IPS-NIHi7 (cell line): Measurements from ENCODE around the gene OSBPL3.

Experiments used
- DNase-seq: peaks from one replicate; pipeline ENCODE4 v3.0.0; 2012; ENCODE audit warnings: mixed read lengths; ENCODE audit errors: extremely low spot score

OSBPL3 gene

GRCh38 chr7:24979470-24979862 is 512 bp downstream of the OSBPL3 start:
- DNase-seq = peak; percentile 59

- no peak for DNase-seq
These were observed 1.0 kb downstream of the OSBPL3 start for GRCh38 chr7:24978843-24979469.

- no peak for DNase-seq
These were observed 4.2 kb downstream of the OSBPL3 start for GRCh38 chr7:24975644-24976260.

GRCh38 chr7:24975172-24975571 is 4.8 kb downstream of the OSBPL3 start:
- DNase-seq = no peak

- DNase-seq = no peak
These were observed 5.7 kb downstream of the OSBPL3 start for GRCh38 chr7:24974026-24974832.

- no peak for DNase-seq
These were observed 7.0 kb downstream of the OSBPL3 start for GRCh38 chr7:24972991-24973390.

- no peak for DNase-seq
These were observed 7.9 kb downstream of the OSBPL3 start for GRCh38 chr7:24972166-24972477.

- peak; percentile 19 for DNase-seq
These were observed 8.4 kb downstream of the OSBPL3 start for GRCh38 chr7:24971333-24972165.

- no peak for DNase-seq
These were observed 9.3 kb downstream of the OSBPL3 start for GRCh38 chr7:24970676-24971075.

- no peak for DNase-seq
These were observed 11.8 kb downstream of the OSBPL3 start for GRCh38 chr7:24968165-24968564.

GRCh38 chr7:24967696-24968095 is 12.3 kb downstream of the OSBPL3 start:
- no peak for DNase-seq

GRCh38 chr7:24966802-24967201 is 13.2 kb downstream of the OSBPL3 start:
- DNase-seq = no peak

GRCh38 chr7:24965831-24966708 is 13.9 kb downstream of the OSBPL3 start:
- DNase-seq = no peak

- no peak for DNase-seq
These were observed 15.8 kb downstream of the OSBPL3 start for GRCh38 chr7:24964191-24964590.

- DNase-seq = no peak
These were observed 16.8 kb downstream of the OSBPL3 start for GRCh38 chr7:24963218-24963617.

- no peak for DNase-seq
These were observed 17.5 kb downstream of the OSBPL3 start for GRCh38 chr7:24962418-24962962.

GRCh38 chr7:24959735-24960485 is 20.1 kb downstream of the OSBPL3 start:
- no peak for DNase-seq

GRCh38 chr7:24958399-24958798 is 21.6 kb downstream of the OSBPL3 start:
- no peak for DNase-seq

- DNase-seq = no peak
These were observed 24.0 kb downstream of the OSBPL3 start for GRCh38 chr7:24956021-24956420.

- DNase-seq = no peak
These were observed 24.7 kb downstream of the OSBPL3 start for GRCh38 chr7:24955313-24955712.
